HG02763 (cell line): ENCODE data around the gene CAMK2A.

Experiments
- ATAC-seq: cut with Tn5 transposase; IDR thresholded peaks from one replicate; pipeline ENCODE4 v1.9.1; 2021; ENCODE audit warnings: mild to moderate bottlenecking, moderate library complexity; ENCODE audit not compliant: unreplicated experiment

CAMK2A gene

GRCh38 chr5:150174285-150174684, 115.3 kb downstream of the CAMK2A start:
- no peak for ATAC-seq

- ATAC-seq, result no peak
Measured at GRCh38 chr5:150173161-150173560, 116.4 kb downstream of the CAMK2A start.

GRCh38 chr5:150172556-150172955, 117.0 kb downstream of the CAMK2A start:
- ATAC-seq, result no peak

DNA sequence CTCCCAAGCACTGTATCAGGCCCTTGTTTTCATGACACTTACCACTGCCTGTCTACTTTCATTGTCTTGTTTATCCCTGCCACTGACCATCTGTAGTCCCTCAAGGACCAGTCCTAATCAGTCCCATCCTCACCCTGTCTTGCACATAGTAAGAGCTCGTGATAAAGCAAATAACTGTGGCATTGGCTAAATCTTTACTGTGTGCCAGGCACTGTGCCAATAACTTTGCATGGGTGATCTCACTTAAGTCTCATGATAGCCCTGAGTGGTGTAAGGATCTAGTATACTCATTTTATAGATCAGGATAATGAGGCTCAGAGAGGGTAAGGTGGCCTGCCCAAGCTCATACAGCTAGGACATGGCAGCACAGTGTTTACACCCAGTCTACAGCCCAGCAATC, 117.4 kb downstream of the CAMK2A start:
- ATAC-seq, result no peak
